ENCODE data around the gene DNAJB1.
A peak's percentile ranks its signal among the peaks of the same experiment; 100 is the strongest.

The DNAJB1 gene

GRCh38 chr19:14496834-14497227 lies 21.4 kb downstream of the DNAJB1 start:
- DNase-seq (ENCODE audit: low read depth in 1 of 2, low spot score in 1 of 2), result no peak

DNA sequence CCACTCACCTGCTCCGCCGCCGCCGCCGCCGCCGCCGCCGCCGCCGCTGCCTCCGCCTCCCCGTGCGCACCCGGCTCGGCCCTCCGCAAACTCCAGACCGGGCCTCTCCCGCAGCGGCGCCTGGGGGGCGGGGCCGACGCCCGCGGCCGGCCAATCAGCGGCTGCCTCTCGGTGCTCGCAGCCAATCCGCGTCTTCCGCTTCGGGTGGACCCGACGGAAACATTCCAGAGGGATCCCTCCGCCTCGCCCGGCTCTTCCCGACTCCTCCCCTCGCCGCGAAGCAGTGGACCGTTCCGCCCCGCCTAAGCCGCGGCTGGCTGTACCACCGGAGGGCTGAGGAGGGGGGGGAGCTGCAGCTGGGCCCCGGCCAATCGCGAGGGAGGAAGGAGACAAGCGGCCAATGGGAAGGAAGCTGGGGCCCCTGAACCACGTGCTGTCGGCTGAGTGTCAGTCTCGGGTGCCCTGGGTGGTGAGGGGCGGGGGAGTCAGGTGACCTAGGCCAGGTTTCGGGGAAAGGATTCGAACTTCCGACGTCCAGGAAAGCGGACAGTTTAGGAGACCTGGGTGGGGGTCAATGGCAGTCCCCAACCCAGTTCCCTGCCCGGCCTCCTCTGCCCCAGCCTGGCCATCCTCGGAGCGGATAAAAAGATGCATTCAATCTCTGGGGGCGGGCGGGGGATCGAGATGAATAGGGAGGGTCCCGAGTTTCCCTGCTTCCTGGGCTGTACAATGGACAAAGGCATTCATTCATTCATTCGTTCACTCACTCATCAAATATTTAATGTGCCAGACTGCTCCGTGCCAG lies 22.0 kb downstream of the DNAJB1 start, which contains the start of gene GIPC1:
Gene GIPC1, minus strand, starts transcription at position 99 of the 805 bp plus-strand sequence. CDS start 13,151 bp downstream, outside the sequence.
- peak; percentile 70 to 76 for DNase-seq (ENCODE audit: low read depth in 1 of 2, low spot score in 1 of 2)

DNA sequence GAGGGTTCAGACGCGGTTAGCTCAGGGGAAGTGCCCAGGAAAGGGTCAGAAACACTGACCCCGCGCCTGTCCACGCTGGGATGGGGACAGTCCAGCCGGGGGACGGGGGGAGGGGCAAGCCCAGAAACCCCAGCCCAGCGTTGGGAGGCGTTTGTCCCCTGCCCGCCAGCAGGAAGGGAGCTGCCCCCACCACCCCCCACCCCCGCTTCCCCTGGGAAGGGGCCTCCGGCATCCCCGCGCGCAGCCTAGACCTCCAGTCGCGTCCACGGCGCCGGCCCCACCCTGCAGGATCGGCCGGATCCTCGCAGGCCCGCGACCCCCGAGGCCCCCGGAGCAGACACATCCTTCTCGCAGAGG lies 22.5 kb downstream of the DNAJB1 start:
- no peak for DNase-seq (ENCODE audit: low read depth in 1 of 2, low spot score in 1 of 2)

GRCh38 chr19:14494910-14495671 lies 23.1 kb downstream of the DNAJB1 start:
- no peak for DNase-seq (ENCODE audit: low read depth in 1 of 2, low spot score in 1 of 2)

DNA sequence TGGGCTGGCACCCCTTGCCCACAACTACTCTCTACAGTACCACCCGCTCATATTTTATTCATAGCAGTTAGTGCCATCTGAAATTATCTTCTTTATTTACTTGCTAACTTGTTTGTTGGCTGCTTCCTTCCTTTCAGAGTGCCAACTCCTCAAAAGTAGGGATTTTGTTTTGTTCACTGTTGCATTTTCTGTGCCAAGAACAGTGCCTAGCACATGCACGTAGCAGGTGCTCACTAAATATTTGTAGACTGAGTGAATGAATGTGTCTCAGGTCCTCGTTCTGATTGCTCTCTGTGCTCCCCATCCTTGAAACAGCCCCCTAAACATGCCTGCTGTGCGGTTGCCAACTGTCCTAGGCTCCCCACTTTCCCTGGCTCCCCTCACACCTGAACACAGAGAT lies 23.8 kb downstream of the DNAJB1 start:
- no peak for DNase-seq (ENCODE audit: low read depth in 1 of 2, low spot score in 1 of 2)

- DNase-seq (ENCODE audit: low read depth in 1 of 2, low spot score in 1 of 2), result no peak
Measured at GRCh38 chr19:14492756-14493337, 25.4 kb downstream of the DNAJB1 start.

DNA sequence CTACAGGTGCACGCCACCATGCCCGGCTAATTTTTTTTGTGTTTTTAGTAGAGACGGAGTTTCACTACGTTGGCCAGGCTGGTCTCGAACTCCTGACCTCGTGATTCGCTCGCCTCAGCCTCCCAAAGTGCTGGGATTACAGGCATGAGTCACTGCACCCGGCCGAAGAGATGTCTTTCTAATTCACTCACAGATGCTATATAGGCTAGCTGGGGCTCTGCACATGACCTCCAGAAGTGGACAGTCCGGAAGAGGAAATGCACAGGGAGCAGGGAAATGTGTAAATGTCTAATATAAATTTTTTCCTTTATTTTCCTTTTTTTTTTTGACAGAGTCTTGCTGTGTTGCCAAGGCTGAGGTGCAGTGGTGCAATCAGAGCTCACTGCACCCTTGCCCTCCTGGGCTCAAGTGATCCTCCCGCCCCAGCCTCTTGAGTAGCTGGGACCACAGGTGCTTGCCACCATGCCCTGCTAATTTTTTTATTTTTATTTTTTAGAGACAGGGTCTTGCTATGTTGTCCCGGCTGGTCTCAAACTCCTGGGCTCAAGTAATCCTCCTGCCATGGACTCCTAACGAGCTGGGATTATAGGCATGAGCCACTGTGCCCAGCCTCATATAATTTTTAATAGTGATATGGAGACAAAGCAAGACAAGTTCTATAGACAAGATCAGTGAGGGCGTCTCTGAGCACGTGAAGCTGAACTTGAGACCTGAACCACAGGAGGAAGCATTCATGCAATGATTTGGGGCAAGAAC lies 30.6 kb downstream of the DNAJB1 start:
- DNase-seq (ENCODE audit: low read depth in 1 of 2, low spot score in 1 of 2), result no peak

GRCh38 chr19:14482172-14482941 lies 35.8 kb downstream of the DNAJB1 start:
- DNase-seq (ENCODE audit: low read depth in 1 of 2, low spot score in 1 of 2), result no peak

- DNase-seq (ENCODE audit: low read depth in 1 of 2, low spot score in 1 of 2), result no peak
Measured at GRCh38 chr19:14480700-14481079, 37.5 kb downstream of the DNAJB1 start.

GRCh38 chr19:14479975-14480699 lies 38.1 kb downstream of the DNAJB1 start:
- DNase-seq (ENCODE audit: low read depth in 1 of 2, low spot score in 1 of 2), result peak; percentile 44 to 64

DNA sequence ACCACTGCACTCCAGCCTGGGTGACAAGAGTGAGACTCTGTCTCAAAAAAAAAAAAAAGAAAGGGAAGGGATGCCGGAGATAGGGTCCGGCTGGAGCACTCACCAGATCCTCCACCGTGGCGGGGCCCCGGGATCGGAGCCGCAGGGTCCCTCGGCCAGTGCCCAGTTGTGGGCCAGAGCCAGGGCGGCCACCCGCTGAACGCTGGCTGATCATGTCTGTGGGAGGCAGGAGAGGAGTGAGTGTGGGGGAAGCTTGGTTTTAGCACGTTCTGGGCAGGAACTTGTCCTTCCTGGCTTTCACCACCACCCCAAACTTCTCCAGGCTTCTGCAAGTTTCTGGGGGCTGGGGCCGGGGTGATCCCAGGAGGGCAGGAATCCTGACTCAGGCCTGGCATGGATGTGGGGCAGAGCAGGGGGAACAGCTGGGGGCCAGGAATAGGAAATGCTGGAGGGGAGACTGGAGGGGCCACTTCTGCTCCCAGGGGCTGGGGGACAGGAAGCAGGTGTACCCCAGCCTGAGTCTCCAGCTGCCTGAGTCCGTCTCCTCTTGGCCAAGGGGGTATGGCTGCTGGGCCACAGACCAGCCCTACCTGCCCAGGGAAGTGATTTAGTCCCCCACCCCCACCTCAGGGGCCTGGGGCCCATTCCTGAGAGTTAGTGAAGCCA lies 38.8 kb downstream of the DNAJB1 start:
- DNase-seq (ENCODE audit: low read depth in 1 of 2, low spot score in 1 of 2), result no peak

- no peak for DNase-seq (ENCODE audit: low read depth in 1 of 2, low spot score in 1 of 2)
Measured at GRCh38 chr19:14478113-14478545, 40.1 kb downstream of the DNAJB1 start.

GRCh38 chr19:14477418-14478112 lies 40.6 kb downstream of the DNAJB1 start:
- DNase-seq (ENCODE audit: low read depth in 1 of 2, low spot score in 1 of 2), result no peak

GRCh38 chr19:14476673-14477401 lies 41.4 kb downstream of the DNAJB1 start:
- no peak for DNase-seq (ENCODE audit: low read depth in 1 of 2, low spot score in 1 of 2)

DNA sequence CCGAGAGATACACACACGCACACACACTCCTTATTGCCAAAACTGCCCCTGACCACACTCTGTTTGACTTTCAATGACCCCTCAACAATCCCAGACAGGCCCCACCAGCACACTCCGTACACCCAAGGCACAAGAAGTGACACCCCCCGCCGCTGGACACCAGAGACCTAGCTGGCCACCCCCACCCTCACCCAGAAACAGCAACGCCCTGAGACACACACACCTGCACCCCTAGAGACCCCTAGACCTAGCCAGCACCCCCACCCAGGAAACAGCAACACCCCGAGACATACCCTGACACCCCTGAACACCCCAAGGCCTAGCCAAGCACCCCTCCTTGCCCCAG lies 41.9 kb downstream of the DNAJB1 start:
- no peak for DNase-seq (ENCODE audit: low read depth in 1 of 2, low spot score in 1 of 2)

GRCh38 chr19:14475251-14476073 lies 42.7 kb downstream of the DNAJB1 start, which contains the start of gene PTGER1:
Gene PTGER1 (minus strand): TSS chr19:14475354. CDS start chr19:14474320, 1,034 bp downstream.
- no peak for DNase-seq (ENCODE audit: low read depth in 1 of 2, low spot score in 1 of 2)

- no peak for DNase-seq (ENCODE audit: low read depth in 1 of 2, low spot score in 1 of 2)
Measured at GRCh38 chr19:14474827-14475226, 43.4 kb downstream of the DNAJB1 start.
